Esophagus squamous epithelium (tissue), 5 donors: ENCODE results near the gene KDM4C. TPM values are rescaled to one million over a fixed set of nuclear protein-coding genes. Genes with fewer than 3 reads are reported as not detected.

Experiments
- DNase-seq: peaks from one replicate; lab custom pipeline; 2025; lab: John Stamatoyannopoulos, UW
- H3K27ac ChIP-seq, 4 donors: fragments of 200-600 bp; sonication (generic); one replicate each; pipeline ENCODE4 v1.5.1; 2016 to 2019; ENCODE audit warnings: mild to moderate bottlenecking in 1 of 4
- H3K27me3 ChIP-seq, 4 donors: fragments of 200-600 bp; sonication (generic); 1 replicate in 3 of 4; 2 replicates in 1 of 4; pipeline versions ENCODE4 v1.5.1 to v1.6.0; 2017 to 2021; ENCODE audit warnings: antibody characterized with exemption in 1 of 4
- H3K36me3 ChIP-seq, 3 donors: fragments of 200-600 bp; sonication (generic); one replicate each; pipeline ENCODE4 v1.5.1; 2016 to 2019
- H3K4me1 ChIP-seq, 3 donors: fragments of 200-600 bp; sonication (generic); one replicate each; pipeline ENCODE4 v1.5.1; 2017 to 2019
- H3K4me3 ChIP-seq, 4 donors: fragments of 200-600 bp; sonication (generic); 1 replicate in 3 of 4; 2 replicates in 1 of 4; pipeline ENCODE4 v1.5.1; 2016 to 2019; ENCODE audit warnings: mild to moderate bottlenecking in 2 of 4, moderate library complexity in 1 of 4
- H3K9me3 ChIP-seq, 3 donors: fragments of 200-600 bp; sonication (generic); one replicate each; pipeline ENCODE4 v1.5.1; 2016 to 2019
- POLR2A ChIP-seq, 4 donors: fragments of 450-650 bp; IDR thresholded peaks; one replicate each; pipeline ENCODE4 v1.6.1; 2017; ENCODE audit warnings: antibody characterized with exemption in 4 of 4, mild to moderate bottlenecking in 4 of 4, moderate library complexity in 3 of 4
- WGBS, 2 donors: methylation state at CpG; one replicate each; pipeline ENCODE4 v1.1.5; 2018; 5-methylcytosine and 5-hydroxymethylcytosine counted together
- intact Hi-C: fragments of 100-400 bp; cut with DNase I; formaldehyde crosslinking; loops from one replicate; pipeline ENCODE4 v1.15.0; 2022
- total RNA-seq, 4 donors: library from RNA; depleted of rRNA; stranded (reverse); fragments of >200 nt; gene quantifications; one replicate each; pipeline ENCODE4 v1.1.0, GENCODE V29; 2016
- TF ChIP-seq, protein P1 (sequence below), 6 experiments: fragments of 450-650 bp in 4 of 6; fragments of 200-600 bp in 2 of 6; sonication (generic) in 2 of 6; IDR thresholded peaks; one replicate each; pipeline ENCODE4 v1.5.1; 2016 to 2019; ENCODE audit warnings: antibody characterized with exemption in 6 of 6, mild to moderate bottlenecking in 4 of 6, moderate library complexity in 4 of 6
- donor health status: DM: yes; HTN: yes; CAD: no.

KDM4C gene
- total RNA-seq, 4 donors from 2014 or later, result 12.5 to 43.9 (median 22.9) TPM

- no peaks in the 10 kb centered on the region for H3K9me3 ChIP-seq
- TF ChIP-seq, protein P1, sequence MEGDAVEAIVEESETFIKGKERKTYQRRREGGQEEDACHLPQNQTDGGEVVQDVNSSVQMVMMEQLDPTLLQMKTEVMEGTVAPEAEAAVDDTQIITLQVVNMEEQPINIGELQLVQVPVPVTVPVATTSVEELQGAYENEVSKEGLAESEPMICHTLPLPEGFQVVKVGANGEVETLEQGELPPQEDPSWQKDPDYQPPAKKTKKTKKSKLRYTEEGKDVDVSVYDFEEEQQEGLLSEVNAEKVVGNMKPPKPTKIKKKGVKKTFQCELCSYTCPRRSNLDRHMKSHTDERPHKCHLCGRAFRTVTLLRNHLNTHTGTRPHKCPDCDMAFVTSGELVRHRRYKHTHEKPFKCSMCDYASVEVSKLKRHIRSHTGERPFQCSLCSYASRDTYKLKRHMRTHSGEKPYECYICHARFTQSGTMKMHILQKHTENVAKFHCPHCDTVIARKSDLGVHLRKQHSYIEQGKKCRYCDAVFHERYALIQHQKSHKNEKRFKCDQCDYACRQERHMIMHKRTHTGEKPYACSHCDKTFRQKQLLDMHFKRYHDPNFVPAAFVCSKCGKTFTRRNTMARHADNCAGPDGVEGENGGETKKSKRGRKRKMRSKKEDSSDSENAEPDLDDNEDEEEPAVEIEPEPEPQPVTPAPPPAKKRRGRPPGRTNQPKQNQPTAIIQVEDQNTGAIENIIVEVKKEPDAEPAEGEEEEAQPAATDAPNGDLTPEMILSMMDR (IDR thresholded peaks at IDR 0.05), result no peak
- no peak for TF ChIP-seq POLR2A (IDR thresholded peaks at IDR 0.05)
- H3K36me3 ChIP-seq, result no peaks in the 10 kb centered on the region
- 60 to 66% methylated on average over 3 of the region's 3 CpGs for WGBS, 2 donors
- intact Hi-C loops, result no loop called here
- H3K27ac ChIP-seq, result no peak overlapping the region
- H3K4me3 ChIP-seq, result no peak overlapping the region
- DNase-seq, result no peak
- peaks cover 8 to 50% (median 10%) of the 10 kb centered on the region in 3 donors for H3K4me1 ChIP-seq
- no peaks in the 10 kb centered on the region for H3K27me3 ChIP-seq
Observed at GRCh38 chr9:6782981-6783380, 25.2 kb downstream of the KDM4C start.

GRCh38 chr9:6783753-6784152 is 26.0 kb downstream of the KDM4C start:
- 77 to 89% methylated on average over 1 of the region's 1 CpG for WGBS, 2 donors
- TF ChIP-seq, protein P1 (IDR thresholded peaks at IDR 0.05), result no peak
- no peak for TF ChIP-seq POLR2A (IDR thresholded peaks at IDR 0.05)
- intact Hi-C loops, result no loop called here

DNA sequence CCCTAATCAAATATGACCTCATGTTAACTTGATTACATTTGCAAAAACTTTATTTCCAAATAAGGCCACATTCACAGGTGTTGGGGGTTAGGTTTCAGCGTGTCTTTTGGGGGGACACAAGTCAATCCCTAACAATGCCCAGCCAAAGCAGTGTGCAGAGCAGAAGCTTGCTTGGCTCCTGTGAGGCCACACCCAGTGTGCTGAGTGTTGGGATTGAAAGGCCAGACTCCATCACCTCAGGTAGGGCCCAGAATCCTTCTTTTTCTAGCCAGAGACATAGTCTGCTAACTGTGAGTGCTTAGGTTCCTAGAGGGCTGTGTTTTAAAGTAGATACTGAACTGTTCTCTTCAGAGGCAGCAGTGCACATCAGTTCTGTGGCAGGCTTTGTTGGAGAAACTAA is 27.9 kb downstream of the KDM4C start:
- H3K36me3 ChIP-seq, result no peaks in the 10 kb centered on the region
- H3K4me1 ChIP-seq, result peaks cover 12 to 51% (median 16%) of the 10 kb centered on the region in 3 donors
- H3K4me3 ChIP-seq, result no peak overlapping the region
- no peak for TF ChIP-seq POLR2A (IDR thresholded peaks at IDR 0.05)
- TF ChIP-seq, protein P1 (IDR thresholded peaks at IDR 0.05), result no peak
- H3K27me3 ChIP-seq, result no peaks in the 10 kb centered on the region
- WGBS, 2 donors, result 57 to 88% methylated on average over 1 of the region's 1 CpG
- H3K27ac ChIP-seq, result no peak overlapping the region
- intact Hi-C loops, result no loop called here
- H3K9me3 ChIP-seq, result no peaks in the 10 kb centered on the region
- no peak for DNase-seq

More at GRCh38 chr9:6783753-6784152, 26.0 kb downstream of the KDM4C start:
- Histone ChIP-seq H3K9me3 (no peaks in the 10 kb centered on the region), H3K4me3 (no peak overlapping the region), H3K27me3 (no peaks in the 10 kb centered on the region), H3K36me3 (no peaks in the 10 kb centered on the region), H3K4me1 (peaks cover 12 to 58% (median 16%) of the 10 kb centered on the region in 3 donors), H3K27ac (no peak overlapping the region)
- no peak for DNase-seq

DNA sequence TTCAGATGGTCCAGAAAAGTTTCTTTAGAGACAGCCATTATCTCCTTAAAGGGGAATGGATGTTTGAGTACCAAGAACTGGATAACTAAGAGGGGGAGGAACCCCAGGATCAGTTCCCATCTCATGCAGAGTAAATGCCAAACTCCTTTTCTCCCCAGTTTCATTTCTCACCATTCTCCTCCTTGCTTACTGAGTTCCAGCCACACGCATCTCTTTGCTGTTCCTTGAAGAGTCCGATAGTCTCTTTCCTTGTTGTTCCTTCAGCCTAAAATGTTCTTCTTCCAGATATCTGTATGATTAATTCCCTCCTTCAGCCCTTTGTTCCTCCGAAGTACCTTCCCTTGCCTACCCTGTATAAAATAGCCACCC is 30.0 kb downstream of the KDM4C start:
- no peak for DNase-seq
- whole genome bisulfite sequencing, 2 donors, result 62 to 73% methylated on average over 3 of the region's 3 CpGs
- H3K4me1 ChIP-seq, result peaks cover 12 to 51% (median 16%) of the 10 kb centered on the region in 3 donors

More for the DNA sequence above, 30.0 kb downstream of the KDM4C start:
- Histone ChIP-seq H3K27me3 (no peaks in the 10 kb centered on the region), H3K4me3 (no peak overlapping the region), H3K36me3 (peaks cover 0 to 4% (median 0%) of the 10 kb centered on the region in 3 donors), H3K9me3 (no peaks in the 10 kb centered on the region), H3K27ac (peak overlapping the region in 2 of 4 donors; percentile 13)
- intact Hi-C loops, result no loop called here
- TF ChIP-seq POLR2A (IDR thresholded peaks at IDR 0.05), result no peak
- TF ChIP-seq, protein P1 (IDR thresholded peaks at IDR 0.05), result no peak
